Heart left ventricle (tissue), 13 donors: Measurements from ENCODE around the gene MAN1C1.

Experiments used
- POLR2A ChIP-seq, 2 donors: fragments of 450-650 bp; IDR thresholded peaks; one replicate each; pipeline ENCODE4 v1.6.1; 2017; ENCODE audit warnings: antibody characterized with exemption in 2 of 2, mild to moderate bottlenecking in 2 of 2, moderate library complexity in 2 of 2
- TF ChIP-seq, protein P1 (sequence below), 12 donors: fragments of 200-600 bp; sonication (generic) in 4 of 12; IDR thresholded peaks; one replicate each; pipeline versions ENCODE4 v1.5.0 to v1.8.0; 2018 to 2022; ENCODE audit warnings: antibody characterized with exemption in 12 of 12, mild to moderate bottlenecking in 5 of 12
- donor health status: ischemic (EF 13 %, LVEDD 7.1; RV severe dilation, severe dysfunction).
- donor health status: DM: no; HTN: yes; CAD: no.
- donor health status: DM: no; HTN: no; CAD: no.
- donor health status: ischemic (EF 25% LVEDD 6.9; RV normal size, moderate dysfunction).
- donor health status: ischemic (EF 25% LVEDD 5.7; RV mildly dilated, moderate dysfunction).
- donor health status: ischemic (EF 35%, LVEDD 5.7; RV mildly dilated, moderate dysfunction).
- donor health status: nonischemic (EF 11% LVEDD 7.7; RV severe dilation, severe dysfunction).
- donor health status: DM: yes; HTN: yes; CAD: no.
- donor health status: PGD.
- donor health status: ischemic (EF 29% LVEDD 5.4; RV normal size, mild dysfunction).
- donor health status: nonischemic (EF 23%, LVEDD 6.1; RV moderate dilation, normal function).

DNA sequence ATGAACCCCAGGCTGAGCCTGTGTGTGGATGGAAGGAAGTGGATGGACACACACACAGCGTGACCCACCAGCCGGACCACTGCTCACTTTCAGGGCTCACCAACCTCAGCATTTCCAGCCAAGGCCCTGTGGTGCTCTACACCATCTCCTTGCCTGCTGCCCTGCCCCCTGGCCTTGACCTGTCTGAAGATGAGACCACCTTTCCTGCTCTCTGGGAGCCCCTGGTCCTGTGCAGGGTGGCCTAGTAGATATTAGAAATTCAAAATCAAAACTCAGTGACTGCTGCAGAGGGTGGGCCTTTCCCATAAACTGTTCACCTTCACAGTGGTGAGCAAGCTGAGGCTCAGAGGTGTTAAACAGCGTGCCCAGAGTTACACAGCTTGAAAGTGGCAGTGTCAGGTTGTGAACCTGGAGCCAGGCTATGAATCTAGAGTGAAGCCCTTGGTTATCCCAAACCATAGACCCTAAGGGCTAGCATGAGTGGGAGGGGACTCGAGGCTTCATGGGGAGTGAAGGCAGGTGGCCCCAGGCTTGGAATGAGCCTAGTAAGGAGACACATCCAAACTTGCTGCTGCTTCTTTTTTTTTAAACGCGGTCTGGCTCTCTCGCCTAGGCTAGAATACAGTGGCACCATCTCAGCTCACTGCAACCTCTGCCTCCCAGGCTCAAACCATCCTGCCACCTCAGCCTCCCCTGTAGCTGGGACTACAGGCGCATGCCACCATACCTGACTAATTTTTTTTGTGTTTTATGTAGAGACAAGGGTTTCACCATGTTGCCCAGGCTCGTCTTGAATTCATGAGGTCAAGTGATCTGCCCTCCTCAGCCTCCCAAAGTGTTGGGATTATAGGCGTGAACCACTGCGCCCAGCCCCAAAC is 41.5 kb downstream of the MAN1C1 start:
- TF ChIP-seq, protein P1, sequence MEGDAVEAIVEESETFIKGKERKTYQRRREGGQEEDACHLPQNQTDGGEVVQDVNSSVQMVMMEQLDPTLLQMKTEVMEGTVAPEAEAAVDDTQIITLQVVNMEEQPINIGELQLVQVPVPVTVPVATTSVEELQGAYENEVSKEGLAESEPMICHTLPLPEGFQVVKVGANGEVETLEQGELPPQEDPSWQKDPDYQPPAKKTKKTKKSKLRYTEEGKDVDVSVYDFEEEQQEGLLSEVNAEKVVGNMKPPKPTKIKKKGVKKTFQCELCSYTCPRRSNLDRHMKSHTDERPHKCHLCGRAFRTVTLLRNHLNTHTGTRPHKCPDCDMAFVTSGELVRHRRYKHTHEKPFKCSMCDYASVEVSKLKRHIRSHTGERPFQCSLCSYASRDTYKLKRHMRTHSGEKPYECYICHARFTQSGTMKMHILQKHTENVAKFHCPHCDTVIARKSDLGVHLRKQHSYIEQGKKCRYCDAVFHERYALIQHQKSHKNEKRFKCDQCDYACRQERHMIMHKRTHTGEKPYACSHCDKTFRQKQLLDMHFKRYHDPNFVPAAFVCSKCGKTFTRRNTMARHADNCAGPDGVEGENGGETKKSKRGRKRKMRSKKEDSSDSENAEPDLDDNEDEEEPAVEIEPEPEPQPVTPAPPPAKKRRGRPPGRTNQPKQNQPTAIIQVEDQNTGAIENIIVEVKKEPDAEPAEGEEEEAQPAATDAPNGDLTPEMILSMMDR (IDR thresholded peaks at IDR 0.05): no peak
- no peak for TF ChIP-seq POLR2A (IDR thresholded peaks at IDR 0.05)
